ENCODE data around the gene SLC35E2B. TPM values are rescaled to one million over a fixed set of nuclear protein-coding genes. Genes with fewer than 3 reads are reported as not detected.
"Not testable (repeated sequence)": the region's sequence is repeated elsewhere in the genome, so short reads cannot be mapped to it uniquely, and the experiment has no call there.

SLC35E2B gene
- total RNA-seq, 2 donors from 2014 or later, result 67.5 to 87.3 TPM

DNA sequence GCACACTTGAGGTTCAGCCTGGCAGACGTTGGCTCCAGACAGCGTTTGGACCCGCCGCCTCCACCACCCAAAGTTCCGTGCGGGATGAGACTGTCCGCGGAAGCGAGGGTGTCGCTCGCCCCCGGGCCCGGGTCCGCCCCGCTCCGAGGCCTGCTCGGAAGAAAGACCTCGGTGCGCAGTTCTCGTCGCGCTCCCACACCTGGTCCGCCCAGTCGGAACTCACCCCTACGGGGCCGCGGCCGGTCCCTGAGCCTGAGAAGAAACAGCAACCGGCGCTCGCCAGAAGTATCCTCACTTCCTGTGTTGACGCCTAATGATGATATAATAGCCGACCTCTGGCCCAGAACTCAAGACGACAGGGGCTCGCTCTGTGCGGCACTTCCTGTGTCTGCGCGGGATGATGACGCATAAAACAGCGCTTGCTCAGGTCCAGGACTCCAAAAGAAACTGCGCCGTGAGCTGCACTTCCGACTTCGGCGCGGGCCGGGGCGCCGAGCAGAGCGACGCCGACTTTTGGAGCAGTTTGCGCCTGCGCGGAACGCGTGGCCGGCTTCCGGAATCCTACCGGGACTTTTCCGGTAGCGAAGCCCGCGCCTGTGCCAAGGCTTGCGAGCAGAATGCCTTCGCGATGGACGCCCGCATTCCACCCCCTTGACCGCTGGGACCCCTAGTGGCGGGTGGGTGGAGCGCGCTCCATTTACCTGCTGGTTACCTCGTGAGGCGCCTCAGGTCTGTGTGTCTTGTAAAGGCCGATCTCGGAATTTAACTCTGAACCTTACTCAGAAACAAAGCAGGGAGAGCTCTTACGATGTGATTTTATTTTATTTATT lies 31.7 kb upstream of the SLC35E2B start, which contains the start of gene CDK11A:
CDK11A (minus strand) TSS at position 323 of the 830 bp plus-strand sequence. CDS start 1,539 bp downstream, outside the sequence.
- not testable (repeated sequence) for H3K27me3 Mint-ChIP-seq

DNA sequence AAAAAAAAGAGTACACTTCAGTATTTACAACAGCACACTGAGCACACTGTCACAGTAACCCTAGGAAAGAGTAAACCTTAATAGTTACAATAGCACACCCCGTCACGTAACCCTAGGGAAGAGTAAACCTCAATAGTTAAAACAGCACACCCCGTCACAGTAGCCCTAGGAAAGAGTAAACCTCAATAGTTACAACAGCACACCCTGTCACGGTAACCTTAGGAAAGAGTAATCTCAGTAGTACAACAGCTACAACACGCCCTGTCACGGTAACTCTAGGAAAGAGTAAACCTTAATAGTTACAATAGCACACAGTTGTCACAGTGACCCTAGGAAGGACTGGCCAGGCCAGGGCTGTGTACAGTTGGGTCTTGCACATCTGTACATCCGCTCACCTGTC lies 28.6 kb upstream of the SLC35E2B start:
- Mint-ChIP-seq H3K27ac (no peak overlapping the region), H3K36me3 (ENCODE audit: low read depth) (peaks cover 7% of the 10 kb centered on the region), H3K27me3 (no peaks in the 10 kb centered on the region), H3K4me3 (no peak overlapping the region), H3K4me1 (peaks cover 9% of the 10 kb centered on the region)
- DNase-seq (no peak), ATAC-seq (no peak)
- H3K9me3 ChIP-seq (ENCODE audit: control insufficient read depth, low read length, poor library complexity, severe bottlenecking), result no peaks in the 10 kb centered on the region

More for the DNA sequence above, 31.7 kb upstream of the SLC35E2B start, which contains the start of gene CDK11A:
- H3K4me1 Mint-ChIP-seq, result peaks cover 15% of the 10 kb centered on the region
- peak within 1 kb of the TSS; percentile 97 for H3K27ac Mint-ChIP-seq
- not testable (repeated sequence) for H3K9me3 ChIP-seq (ENCODE audit: control insufficient read depth, low read length, poor library complexity, severe bottlenecking); H3K36me3 Mint-ChIP-seq (ENCODE audit: low read depth)
- ATAC-seq, result peak; percentile 89
- peak within 1 kb of the TSS; percentile 95 for H3K4me3 Mint-ChIP-seq
- DNase-seq, result peak; percentile 92 to 95 (median 93)

DNA sequence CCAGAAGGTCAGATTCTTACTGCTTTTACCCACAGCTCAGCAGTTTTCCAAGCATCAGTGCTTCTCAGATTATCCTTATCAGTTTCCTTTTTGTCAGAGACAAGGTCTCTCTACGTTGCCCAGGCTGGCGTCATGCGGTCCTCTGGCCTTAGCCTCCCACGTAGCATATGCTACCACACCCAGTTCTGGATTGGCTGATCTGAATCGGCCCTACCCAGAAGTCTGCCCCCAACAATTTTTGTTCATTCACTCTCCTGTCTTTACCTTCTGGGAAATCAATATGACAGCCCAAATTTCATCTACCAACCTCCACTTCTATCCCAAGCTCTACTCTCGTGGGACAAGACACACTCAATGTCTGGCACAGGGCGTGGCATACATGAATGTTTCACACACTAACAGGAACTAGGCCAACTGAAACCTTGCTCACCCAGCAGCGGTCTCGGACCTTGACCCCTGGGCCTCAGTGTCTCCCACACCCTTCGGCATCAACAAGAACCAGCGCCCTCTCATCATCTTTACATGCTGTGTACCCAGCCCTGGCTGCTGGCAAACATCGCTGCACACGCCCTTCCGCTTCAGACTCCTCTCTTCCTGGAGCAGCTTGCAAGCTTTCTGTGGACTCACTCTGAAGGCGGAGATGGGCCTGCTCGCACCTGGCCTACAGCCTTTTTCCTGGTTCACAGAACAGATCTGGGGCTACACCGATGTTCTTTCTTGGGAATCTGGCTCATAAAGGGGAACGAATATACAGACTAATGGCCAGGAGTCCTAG lies 22.7 kb upstream of the SLC35E2B start:
- H3K4me3 Mint-ChIP-seq; H3K27me3 Mint-ChIP-seq; ATAC-seq; H3K36me3 Mint-ChIP-seq (ENCODE audit: low read depth); H3K4me1 Mint-ChIP-seq; H3K9me3 ChIP-seq (ENCODE audit: control insufficient read depth, low read length, poor library complexity, severe bottlenecking); DNase-seq; H3K27ac Mint-ChIP-seq: not testable (repeated sequence)

DNA sequence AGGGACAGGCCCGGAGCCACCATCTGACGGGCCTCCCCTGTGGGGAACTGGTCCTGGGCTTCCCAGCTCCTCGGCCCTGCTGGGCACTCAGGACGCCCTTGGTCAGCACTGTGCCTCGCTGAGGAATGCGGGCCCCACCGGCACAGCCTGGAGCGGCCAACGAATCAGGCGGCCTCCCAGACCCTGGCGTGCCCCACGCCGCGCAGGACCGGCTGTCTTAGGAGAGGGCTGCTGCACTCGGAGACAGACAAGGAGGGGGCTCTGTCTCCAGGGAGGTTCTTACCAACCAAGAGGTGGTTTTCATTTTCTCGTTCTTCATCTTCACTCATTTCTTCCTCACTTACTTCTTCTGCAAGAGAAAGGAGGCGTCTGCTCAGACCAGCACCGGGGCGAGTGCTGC lies 15.3 kb upstream of the SLC35E2B start:
- not testable (repeated sequence) for H3K4me1 Mint-ChIP-seq; H3K9me3 ChIP-seq (ENCODE audit: control insufficient read depth, low read length, poor library complexity, severe bottlenecking); H3K27ac Mint-ChIP-seq; DNase-seq; ATAC-seq; H3K27me3 Mint-ChIP-seq; H3K4me3 Mint-ChIP-seq; H3K36me3 Mint-ChIP-seq (ENCODE audit: low read depth)

DNA sequence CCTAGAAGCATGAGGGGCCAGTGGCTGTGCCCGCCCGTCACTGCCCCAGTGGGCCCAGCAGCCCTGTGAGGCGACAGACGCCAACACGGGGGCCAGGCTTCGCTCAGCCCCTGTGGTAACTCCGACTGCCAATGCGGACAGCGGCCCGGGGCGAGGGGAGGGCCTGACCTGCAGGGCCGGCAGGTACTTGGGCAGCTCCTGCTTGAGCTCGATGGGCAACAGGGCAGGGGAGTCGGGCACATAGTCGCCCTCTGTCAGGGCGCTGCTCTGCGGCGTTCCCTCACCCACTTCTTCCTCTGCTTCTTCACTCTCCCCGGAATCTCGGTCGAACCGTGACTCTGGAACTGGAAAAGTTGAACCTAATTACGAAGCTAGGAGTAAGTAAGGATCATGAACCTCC lies 14.6 kb upstream of the SLC35E2B start:
- H3K27me3 Mint-ChIP-seq; ATAC-seq; H3K9me3 ChIP-seq (ENCODE audit: control insufficient read depth, low read length, poor library complexity, severe bottlenecking); DNase-seq; H3K4me1 Mint-ChIP-seq; H3K27ac Mint-ChIP-seq; H3K36me3 Mint-ChIP-seq (ENCODE audit: low read depth); H3K4me3 Mint-ChIP-seq: not testable (repeated sequence)

DNA sequence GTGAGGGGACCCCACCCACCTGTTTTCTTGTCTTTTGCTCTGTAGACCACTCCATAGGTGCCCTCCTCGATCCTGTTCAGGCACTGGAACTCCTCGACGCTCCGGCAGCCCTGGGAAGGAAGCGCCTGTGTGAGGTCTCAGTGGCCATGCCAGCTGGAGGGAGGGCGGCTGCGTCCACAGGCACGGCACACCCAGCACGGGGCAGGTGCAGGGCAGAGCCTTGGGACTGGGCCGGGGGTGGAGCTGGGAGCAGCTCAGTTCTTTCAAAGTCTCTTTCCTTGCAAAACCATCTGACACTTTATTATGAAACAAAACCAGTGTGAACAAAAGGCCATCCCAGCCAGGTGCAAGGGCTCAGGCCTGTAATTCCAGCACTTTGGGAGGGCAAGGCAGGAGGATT lies 13.0 kb upstream of the SLC35E2B start:
- H3K36me3 Mint-ChIP-seq (ENCODE audit: low read depth); ATAC-seq; H3K4me3 Mint-ChIP-seq; H3K9me3 ChIP-seq (ENCODE audit: control insufficient read depth, low read length, poor library complexity, severe bottlenecking); H3K27me3 Mint-ChIP-seq; DNase-seq; H3K27ac Mint-ChIP-seq; H3K4me1 Mint-ChIP-seq: not testable (repeated sequence)

DNA sequence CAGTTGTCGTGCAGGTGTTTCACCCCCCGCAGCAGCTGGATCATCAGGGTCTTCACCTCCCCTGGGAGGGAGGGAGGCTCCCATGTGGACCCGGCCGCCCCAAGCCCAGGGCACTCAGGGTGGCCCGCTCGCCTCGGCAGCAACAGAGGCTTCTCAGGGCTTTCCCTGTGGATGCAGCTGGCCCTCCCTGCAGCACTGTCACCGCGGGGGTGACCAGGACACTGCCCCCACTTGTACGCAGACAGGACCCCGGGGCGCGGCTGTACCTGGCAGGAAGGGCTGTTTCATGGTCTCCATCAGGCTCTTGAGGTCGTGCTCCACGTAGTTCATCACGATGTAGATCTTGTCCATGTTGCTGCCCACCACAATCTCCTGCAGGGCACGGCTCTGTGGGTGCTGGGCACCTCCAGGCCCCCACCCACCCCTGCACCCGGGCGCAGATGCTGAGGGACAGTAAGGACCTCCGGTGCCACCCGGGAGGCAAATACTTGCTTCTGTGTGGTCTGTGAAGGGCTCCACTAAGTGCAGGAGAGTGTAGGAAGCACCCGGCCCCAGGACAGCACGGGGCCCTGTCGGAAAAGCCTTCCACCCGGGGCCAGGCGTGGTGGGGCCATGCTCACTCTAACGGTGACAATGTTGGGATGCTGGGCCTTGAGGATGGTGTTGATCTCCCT lies 11.8 kb upstream of the SLC35E2B start:
- H3K4me1 Mint-ChIP-seq; H3K9me3 ChIP-seq (ENCODE audit: control insufficient read depth, low read length, poor library complexity, severe bottlenecking); H3K36me3 Mint-ChIP-seq (ENCODE audit: low read depth); DNase-seq; H3K27me3 Mint-ChIP-seq; ATAC-seq; H3K27ac Mint-ChIP-seq; H3K4me3 Mint-ChIP-seq: not testable (repeated sequence)

DNA sequence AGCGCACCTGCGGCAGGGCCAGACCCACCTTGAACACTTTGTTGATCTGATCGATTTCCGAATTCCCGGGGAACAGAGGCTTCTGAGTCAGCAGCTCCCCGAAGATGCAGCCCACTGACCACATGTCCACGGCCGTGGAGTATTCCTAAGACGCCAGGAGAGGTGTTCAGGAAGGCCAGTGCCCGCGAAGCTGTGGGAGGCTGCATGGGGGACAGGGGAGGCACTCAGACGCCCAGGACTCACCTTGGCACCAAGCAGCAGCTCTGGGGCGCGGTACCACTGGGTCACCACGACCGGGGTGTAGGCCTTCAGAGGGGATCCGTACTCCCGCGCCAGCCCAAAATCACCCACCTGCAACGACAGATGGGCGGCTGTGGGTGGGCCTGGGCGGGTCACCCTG lies 11.2 kb upstream of the SLC35E2B start:
- ATAC-seq (no peak), DNase-seq (no peak)
- no peaks in the 10 kb centered on the region for H3K9me3 ChIP-seq (ENCODE audit: control insufficient read depth, low read length, poor library complexity, severe bottlenecking)
- H3K36me3 Mint-ChIP-seq (ENCODE audit: low read depth), result no peaks in the 10 kb centered on the region
- no peak overlapping the region for H3K27ac Mint-ChIP-seq
- H3K4me3 Mint-ChIP-seq, result no peak overlapping the region
- no peaks in the 10 kb centered on the region for H3K4me1 Mint-ChIP-seq
- H3K27me3 Mint-ChIP-seq, result no peaks in the 10 kb centered on the region

DNA sequence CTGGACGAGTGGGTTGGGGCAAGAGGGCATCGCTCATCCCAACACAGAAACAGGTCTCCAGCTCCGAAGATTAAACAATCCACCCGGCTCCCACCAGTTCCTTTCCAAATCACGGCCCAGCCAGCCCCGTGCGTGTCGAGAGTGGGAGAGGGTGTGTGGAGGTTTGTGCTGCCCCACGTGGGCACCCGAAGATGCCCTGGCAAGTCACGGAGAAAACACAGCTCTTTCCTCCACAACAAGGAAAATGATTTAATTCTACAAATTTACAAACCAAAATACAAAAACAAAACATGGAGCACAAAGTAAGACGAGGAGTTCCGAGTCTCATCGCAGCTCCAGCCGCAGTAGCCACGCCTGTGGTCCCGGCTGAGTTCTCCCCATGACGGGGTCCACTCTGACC lies 9.9 kb upstream of the SLC35E2B start:
- not testable (repeated sequence) for H3K4me1 Mint-ChIP-seq

DNA sequence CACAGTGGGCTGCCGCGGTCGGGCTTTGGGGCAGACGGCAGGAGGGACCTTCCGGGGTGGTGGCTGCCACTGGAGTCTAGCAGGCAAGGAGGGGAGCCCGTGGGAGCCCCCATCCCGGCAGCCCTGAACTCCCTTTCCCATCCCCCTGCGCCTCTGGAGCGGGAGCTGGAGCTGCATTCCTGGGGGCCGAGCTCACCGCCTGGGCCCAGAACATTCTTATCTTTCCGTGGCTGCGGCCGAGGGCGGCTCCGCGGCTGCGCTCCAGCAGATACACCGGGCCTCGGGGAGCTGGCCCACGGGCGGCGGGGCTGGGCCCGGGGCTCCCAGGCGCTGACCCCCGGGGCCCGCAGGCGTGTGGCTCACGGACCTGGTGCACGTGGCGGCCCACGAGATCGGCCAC lies 8.0 kb upstream of the SLC35E2B start:
- not testable (repeated sequence) for H3K4me1 Mint-ChIP-seq; H3K4me3 Mint-ChIP-seq; DNase-seq; H3K9me3 ChIP-seq (ENCODE audit: control insufficient read depth, low read length, poor library complexity, severe bottlenecking); H3K36me3 Mint-ChIP-seq (ENCODE audit: low read depth); H3K27ac Mint-ChIP-seq; ATAC-seq; H3K27me3 Mint-ChIP-seq

More for the DNA sequence above, 9.9 kb upstream of the SLC35E2B start:
- not testable (repeated sequence) for H3K27ac Mint-ChIP-seq; H3K36me3 Mint-ChIP-seq (ENCODE audit: low read depth); H3K27me3 Mint-ChIP-seq; H3K9me3 ChIP-seq (ENCODE audit: control insufficient read depth, low read length, poor library complexity, severe bottlenecking); H3K4me3 Mint-ChIP-seq; ATAC-seq; DNase-seq

DNA sequence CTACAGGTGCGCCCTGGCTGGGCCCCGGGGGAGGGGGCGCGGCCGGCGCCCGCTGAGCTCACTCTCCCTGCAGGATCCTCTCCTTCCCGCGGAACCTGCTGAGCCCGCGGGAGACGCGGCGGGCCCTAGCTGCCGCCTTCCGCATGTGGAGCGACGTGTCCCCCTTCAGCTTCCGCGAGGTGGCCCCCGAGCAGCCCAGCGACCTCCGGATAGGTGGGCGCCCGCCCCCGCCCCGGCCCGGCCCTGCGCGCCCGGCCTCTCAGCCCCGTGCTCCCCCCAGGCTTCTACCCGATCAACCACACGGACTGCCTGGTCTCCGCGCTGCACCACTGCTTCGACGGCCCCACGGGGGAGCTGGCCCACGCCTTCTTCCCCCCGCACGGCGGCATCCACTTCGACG lies 7.5 kb upstream of the SLC35E2B start:
- DNase-seq; H3K4me3 Mint-ChIP-seq; H3K27me3 Mint-ChIP-seq; H3K27ac Mint-ChIP-seq; H3K9me3 ChIP-seq (ENCODE audit: control insufficient read depth, low read length, poor library complexity, severe bottlenecking); H3K4me1 Mint-ChIP-seq; H3K36me3 Mint-ChIP-seq (ENCODE audit: low read depth): not testable (repeated sequence)
- ATAC-seq, result peak; percentile 22

DNA sequence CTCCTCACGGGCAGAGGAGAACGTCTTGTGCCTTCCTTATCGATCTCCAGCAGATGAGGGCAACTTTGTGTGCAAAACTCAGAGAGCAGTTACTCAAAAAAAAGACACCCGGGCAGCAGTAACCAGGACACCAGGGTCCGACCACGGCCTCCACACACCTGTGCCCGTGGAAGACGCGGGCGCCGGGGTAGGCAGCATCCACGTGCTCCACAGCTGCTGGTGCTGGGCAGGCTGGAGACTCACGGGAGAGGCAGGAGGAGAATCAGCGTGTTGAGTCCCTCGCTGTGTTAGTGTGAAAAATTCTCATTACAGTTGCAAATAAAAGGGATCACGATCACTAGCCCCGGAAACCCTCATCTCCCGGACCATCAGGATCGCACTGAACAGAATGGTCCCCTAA lies 6.5 kb upstream of the SLC35E2B start:
- not testable (repeated sequence) for DNase-seq; H3K27ac Mint-ChIP-seq; H3K9me3 ChIP-seq (ENCODE audit: control insufficient read depth, low read length, poor library complexity, severe bottlenecking); H3K36me3 Mint-ChIP-seq (ENCODE audit: low read depth); H3K27me3 Mint-ChIP-seq; H3K4me1 Mint-ChIP-seq; H3K4me3 Mint-ChIP-seq; ATAC-seq
